Measurements from ENCODE around the gene RPLP2. TPM values are rescaled to one million over a fixed set of nuclear protein-coding genes. Genes with fewer than 3 reads are reported as not detected.

RPLP2 gene
- total RNA-seq, 1 experiment from 2014 or later = 2,582 TPM

DNA sequence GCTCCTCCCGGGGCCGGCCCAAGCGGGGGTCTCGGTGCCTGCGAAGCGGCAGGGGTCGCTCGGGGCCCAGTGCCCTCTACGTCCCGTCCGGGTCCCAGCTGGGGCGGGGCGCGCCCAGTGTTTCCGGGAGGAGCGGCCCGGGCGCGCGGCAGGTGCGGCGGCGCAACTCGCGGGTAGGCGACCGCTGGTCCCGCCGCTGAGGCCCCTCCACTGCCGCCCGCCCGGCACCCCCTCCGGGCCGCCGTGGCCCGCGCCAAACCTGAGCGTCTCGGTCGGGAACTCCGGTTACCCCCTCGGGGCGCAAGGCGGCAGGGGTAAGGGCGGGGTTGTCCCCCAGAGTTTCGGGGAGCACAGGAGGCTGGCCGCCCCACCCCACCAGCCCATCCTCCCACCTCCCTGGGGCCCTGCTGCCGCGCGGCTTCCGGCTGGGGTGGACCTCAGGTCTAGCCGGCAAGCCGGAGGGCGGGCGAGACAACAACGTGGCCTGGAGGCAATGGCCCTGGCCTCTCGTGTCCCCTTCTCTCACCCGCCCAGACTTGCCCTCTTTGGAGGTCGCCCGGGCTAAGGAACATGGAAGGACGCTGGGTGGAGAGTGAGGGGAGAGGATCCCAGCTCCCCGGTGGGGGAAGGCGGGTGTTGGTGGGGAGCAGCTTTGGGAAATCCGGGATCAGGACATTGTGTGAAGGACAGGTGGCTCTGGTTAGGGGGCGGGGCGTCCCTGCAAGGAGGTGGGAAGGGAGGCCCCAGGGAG is 17.6 kb downstream of the RPLP2 start (continued):
- TF ChIP-seq, protein P1, sequence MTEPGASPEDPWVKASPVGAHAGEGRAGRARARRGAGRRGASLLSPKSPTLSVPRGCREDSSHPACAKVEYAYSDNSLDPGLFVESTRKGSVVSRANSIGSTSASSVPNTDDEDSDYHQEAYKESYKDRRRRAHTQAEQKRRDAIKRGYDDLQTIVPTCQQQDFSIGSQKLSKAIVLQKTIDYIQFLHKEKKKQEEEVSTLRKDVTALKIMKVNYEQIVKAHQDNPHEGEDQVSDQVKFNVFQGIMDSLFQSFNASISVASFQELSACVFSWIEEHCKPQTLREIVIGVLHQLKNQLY (CRISPR knock-in tag; IDR thresholded peaks at IDR 0.05) = no peak
- peak; percentile 86; the same call in 1 of the 2 replicates for TF ChIP-seq TP53 (CRISPR knock-in tag; IDR thresholded peaks at IDR 0.05)
- TF ChIP-seq, protein P2, sequence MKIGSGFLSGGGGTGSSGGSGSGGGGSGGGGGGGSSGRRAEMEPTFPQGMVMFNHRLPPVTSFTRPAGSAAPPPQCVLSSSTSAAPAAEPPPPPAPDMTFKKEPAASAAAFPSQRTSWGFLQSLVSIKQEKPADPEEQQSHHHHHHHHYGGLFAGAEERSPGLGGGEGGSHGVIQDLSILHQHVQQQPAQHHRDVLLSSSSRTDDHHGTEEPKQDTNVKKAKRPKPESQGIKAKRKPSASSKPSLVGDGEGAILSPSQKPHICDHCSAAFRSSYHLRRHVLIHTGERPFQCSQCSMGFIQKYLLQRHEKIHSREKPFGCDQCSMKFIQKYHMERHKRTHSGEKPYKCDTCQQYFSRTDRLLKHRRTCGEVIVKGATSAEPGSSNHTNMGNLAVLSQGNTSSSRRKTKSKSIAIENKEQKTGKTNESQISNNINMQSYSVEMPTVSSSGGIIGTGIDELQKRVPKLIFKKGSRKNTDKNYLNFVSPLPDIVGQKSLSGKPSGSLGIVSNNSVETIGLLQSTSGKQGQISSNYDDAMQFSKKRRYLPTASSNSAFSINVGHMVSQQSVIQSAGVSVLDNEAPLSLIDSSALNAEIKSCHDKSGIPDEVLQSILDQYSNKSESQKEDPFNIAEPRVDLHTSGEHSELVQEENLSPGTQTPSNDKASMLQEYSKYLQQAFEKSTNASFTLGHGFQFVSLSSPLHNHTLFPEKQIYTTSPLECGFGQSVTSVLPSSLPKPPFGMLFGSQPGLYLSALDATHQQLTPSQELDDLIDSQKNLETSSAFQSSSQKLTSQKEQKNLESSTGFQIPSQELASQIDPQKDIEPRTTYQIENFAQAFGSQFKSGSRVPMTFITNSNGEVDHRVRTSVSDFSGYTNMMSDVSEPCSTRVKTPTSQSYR (CRISPR knock-in tag; IDR thresholded peaks at IDR 0.05) = 0 out of 2 replicates have a peak, but pooled peaks have one; percentile 43
- TF ChIP-seq CBFB (CRISPR knock-in tag; IDR thresholded peaks at IDR 0.05; ENCODE audit: low read depth) = 0 out of 2 replicates have a peak, but pooled peaks have one; percentile 26
- peak; percentile 23; the same call in 1 of the 2 replicates for TF ChIP-seq ESRRA (CRISPR knock-in tag; IDR thresholded peaks at IDR 0.05; ENCODE audit: borderline replicate concordance)
- TF ChIP-seq NR3C1 (CRISPR knock-in tag; conservative IDR thresholded peaks at IDR 0.05; ENCODE audit: low read depth) = no peak; the same call in 1 of the 2 replicates
- TF ChIP-seq, protein P3, sequence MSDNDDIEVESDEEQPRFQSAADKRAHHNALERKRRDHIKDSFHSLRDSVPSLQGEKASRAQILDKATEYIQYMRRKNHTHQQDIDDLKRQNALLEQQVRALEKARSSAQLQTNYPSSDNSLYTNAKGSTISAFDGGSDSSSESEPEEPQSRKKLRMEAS (CRISPR knock-in tag; IDR thresholded peaks at IDR 0.05) = peak; percentile 43; the same call in 1 of the 2 replicates
- peak; percentile 39 for TF ChIP-seq SP1 (CRISPR knock-in tag; conservative IDR thresholded peaks at IDR 0.05)

GRCh38 chr11:827897-828192 is 18.1 kb downstream of the RPLP2 start, which contains the start of gene CRACR2B:
Gene CRACR2B, plus strand, starts transcription at chr11:827919. Its CDS starts 689 bp downstream, at chr11:828608.
- ChIA-PET CTCF (interaction anchor here (0.8 to 7.7 kb wide), 5 partner anchors 9 to 49 kb away, joined by 3 to 82 read pairs (median 16); partner anchors contain the start of genes PNPLA2, POLR2L and TSPAN4), POLR2A (interaction anchor here (1.1 to 4.7 kb wide), 4 partner anchors 8 to 19 kb away, joined by 4 to 38 read pairs (median 5); partner anchors contain the start of genes PNPLA2 and RPLP2)
- TF ChIP-seq OVOL2 (CRISPR knock-in tag; IDR thresholded peaks at IDR 0.05; ENCODE audit: borderline replicate concordance) (no peak), SMAD3 (CRISPR knock-in tag; IDR thresholded peaks at IDR 0.05; ENCODE audit: borderline replicate concordance) (no peak), JAZF1 (CRISPR knock-in tag; IDR thresholded peaks at IDR 0.05) (no peak), CDX4 (CRISPR knock-in tag; IDR thresholded peaks at IDR 0.05; ENCODE audit: borderline replicate concordance) (no peak), NR1H2 (CRISPR knock-in tag; IDR thresholded peaks at IDR 0.05) (no peak), TEAD1 (CRISPR knock-in tag; IDR thresholded peaks at IDR 0.05) (no peak)
- TF ChIP-seq, protein P4, sequence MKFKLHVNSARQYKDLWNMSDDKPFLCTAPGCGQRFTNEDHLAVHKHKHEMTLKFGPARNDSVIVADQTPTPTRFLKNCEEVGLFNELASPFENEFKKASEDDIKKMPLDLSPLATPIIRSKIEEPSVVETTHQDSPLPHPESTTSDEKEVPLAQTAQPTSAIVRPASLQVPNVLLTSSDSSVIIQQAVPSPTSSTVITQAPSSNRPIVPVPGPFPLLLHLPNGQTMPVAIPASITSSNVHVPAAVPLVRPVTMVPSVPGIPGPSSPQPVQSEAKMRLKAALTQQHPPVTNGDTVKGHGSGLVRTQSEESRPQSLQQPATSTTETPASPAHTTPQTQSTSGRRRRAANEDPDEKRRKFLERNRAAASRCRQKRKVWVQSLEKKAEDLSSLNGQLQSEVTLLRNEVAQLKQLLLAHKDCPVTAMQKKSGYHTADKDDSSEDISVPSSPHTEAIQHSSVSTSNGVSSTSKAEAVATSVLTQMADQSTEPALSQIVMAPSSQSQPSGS (CRISPR knock-in tag; IDR thresholded peaks at IDR 0.05; ENCODE audit: borderline replicate concordance, low read depth) = no peak
- TF ChIP-seq, protein P5, sequence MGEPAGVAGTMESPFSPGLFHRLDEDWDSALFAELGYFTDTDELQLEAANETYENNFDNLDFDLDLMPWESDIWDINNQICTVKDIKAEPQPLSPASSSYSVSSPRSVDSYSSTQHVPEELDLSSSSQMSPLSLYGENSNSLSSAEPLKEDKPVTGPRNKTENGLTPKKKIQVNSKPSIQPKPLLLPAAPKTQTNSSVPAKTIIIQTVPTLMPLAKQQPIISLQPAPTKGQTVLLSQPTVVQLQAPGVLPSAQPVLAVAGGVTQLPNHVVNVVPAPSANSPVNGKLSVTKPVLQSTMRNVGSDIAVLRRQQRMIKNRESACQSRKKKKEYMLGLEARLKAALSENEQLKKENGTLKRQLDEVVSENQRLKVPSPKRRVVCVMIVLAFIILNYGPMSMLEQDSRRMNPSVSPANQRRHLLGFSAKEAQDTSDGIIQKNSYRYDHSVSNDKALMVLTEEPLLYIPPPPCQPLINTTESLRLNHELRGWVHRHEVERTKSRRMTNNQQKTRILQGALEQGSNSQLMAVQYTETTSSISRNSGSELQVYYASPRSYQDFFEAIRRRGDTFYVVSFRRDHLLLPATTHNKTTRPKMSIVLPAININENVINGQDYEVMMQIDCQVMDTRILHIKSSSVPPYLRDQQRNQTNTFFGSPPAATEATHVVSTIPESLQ (CRISPR knock-in tag; IDR thresholded peaks at IDR 0.05) = no peak
- TF ChIP-seq, protein P6, sequence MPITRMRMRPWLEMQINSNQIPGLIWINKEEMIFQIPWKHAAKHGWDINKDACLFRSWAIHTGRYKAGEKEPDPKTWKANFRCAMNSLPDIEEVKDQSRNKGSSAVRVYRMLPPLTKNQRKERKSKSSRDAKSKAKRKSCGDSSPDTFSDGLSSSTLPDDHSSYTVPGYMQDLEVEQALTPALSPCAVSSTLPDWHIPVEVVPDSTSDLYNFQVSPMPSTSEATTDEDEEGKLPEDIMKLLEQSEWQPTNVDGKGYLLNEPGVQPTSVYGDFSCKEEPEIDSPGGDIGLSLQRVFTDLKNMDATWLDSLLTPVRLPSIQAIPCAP (CRISPR knock-in tag; IDR thresholded peaks at IDR 0.05) = no peak
- TF ChIP-seq, protein P7, sequence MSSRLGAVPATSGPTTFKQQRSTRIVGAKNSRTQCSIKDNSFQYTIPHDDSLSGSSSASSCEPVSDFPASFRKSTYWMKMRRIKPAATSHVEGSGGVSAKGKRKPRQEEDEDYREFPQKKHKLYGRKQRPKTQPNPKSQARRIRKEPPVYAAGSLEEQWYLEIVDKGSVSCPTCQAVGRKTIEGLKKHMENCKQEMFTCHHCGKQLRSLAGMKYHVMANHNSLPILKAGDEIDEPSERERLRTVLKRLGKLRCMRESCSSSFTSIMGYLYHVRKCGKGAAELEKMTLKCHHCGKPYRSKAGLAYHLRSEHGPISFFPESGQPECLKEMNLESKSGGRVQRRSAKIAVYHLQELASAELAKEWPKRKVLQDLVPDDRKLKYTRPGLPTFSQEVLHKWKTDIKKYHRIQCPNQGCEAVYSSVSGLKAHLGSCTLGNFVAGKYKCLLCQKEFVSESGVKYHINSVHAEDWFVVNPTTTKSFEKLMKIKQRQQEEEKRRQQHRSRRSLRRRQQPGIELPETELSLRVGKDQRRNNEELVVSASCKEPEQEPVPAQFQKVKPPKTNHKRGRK (CRISPR knock-in tag; IDR thresholded peaks at IDR 0.05; ENCODE audit: borderline replicate concordance) = no peak
- TF ChIP-seq, protein P8, sequence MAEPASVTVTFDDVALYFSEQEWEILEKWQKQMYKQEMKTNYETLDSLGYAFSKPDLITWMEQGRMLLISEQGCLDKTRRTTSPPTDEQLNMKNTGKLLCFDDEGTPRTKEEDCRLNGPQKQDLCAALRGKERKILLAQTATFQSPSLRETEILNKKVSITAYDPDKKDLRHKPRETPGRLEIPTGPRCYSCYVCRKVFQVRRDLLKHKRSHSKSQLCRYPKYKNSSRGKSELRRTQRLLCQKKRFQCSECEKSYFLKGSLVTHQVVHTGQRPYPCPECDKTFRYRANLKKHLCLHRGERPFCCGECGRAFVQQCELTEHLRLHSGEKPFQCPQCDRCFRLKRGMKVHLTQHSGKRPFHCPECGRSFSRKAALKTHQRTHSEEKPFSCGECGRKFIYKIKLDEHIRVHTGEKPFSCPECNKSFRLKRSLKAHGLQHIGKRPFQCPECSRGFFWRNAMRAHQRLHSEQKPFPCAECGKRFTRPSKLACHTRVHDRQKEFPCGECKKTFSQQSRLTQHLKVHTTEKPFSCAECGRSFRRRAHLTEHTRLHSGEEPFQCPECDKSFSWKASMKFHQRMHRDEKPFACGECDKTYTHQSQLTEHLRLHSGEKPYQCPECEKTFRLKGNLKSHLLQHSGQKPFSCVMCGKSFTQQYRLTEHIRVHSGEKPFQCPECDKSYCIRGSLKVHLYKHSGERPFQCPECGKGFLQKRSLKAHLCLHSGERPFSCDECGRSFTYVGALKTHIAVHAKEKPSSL (CRISPR knock-in tag; conservative IDR thresholded peaks at IDR 0.05) = no peak
- no peak for ATAC-seq
- no peaks in the 10 kb centered on the region for H3K36me3 Mint-ChIP-seq
- peak within 1 kb of the TSS; percentile 76 for H3K4me3 Mint-ChIP-seq
- no peaks in the 10 kb centered on the region for H3K9me3 Mint-ChIP-seq
- DNase-seq (ENCODE audit: low spot score) = no peak
- peak within 1 kb of the TSS; percentile 58 for H3K27ac Mint-ChIP-seq
- H3K27me3 Mint-ChIP-seq (ENCODE audit: low read depth) = peaks cover 30% of the 10 kb centered on the region
- H3K4me1 Mint-ChIP-seq = peaks cover 40% of the 10 kb centered on the region
